ENCODE results near the gene RPL31.
A peak's percentile ranks its signal among the peaks of the same experiment; 100 is the strongest.

RPL31 gene

GRCh38 chr2:100995309-100996075 lies 6.6 kb upstream of the RPL31 start:
- DNase-seq (ENCODE audit: low spot score) = no peak

GRCh38 chr2:100997509-100998234 lies 4.4 kb upstream of the RPL31 start:
- DNase-seq (ENCODE audit: low spot score) = no peak

GRCh38 chr2:100998235-100998573 lies 3.9 kb upstream of the RPL31 start:
- no peak for DNase-seq (ENCODE audit: low spot score)

GRCh38 chr2:100999995-101000394 lies 2.1 kb upstream of the RPL31 start:
- DNase-seq (ENCODE audit: low spot score) = no peak

- DNase-seq (ENCODE audit: low spot score) = no peak
These were observed 631 bp downstream of the RPL31 start for GRCh38 chr2:101002562-101003277.

- no peak for DNase-seq (ENCODE audit: low spot score)
These were observed 1.2 kb downstream of the RPL31 start for GRCh38 chr2:101003278-101003775.

GRCh38 chr2:101004620-101005325 lies 2.7 kb downstream of the RPL31 start:
- no peak for DNase-seq (ENCODE audit: low spot score)

- no peak for DNase-seq (ENCODE audit: low spot score)
These were observed 4.1 kb downstream of the RPL31 start for GRCh38 chr2:101006065-101006715.

GRCh38 chr2:101007415-101008345 lies 5.6 kb downstream of the RPL31 start:
- no peak for DNase-seq (ENCODE audit: low spot score)

GRCh38 chr2:101011152-101011551 lies 9.1 kb downstream of the RPL31 start:
- DNase-seq (ENCODE audit: low spot score) = no peak

GRCh38 chr2:101012054-101012705 lies 10.1 kb downstream of the RPL31 start:
- DNase-seq (ENCODE audit: low spot score) = no peak

- peak; percentile 59 for DNase-seq (ENCODE audit: low spot score)
These were observed 10.7 kb downstream of the RPL31 start for GRCh38 chr2:101012706-101013181.

- no peak for DNase-seq (ENCODE audit: low spot score)
These were observed 12.3 kb downstream of the RPL31 start for GRCh38 chr2:101014264-101014857.

GRCh38 chr2:101017371-101017770 lies 15.3 kb downstream of the RPL31 start:
- DNase-seq (ENCODE audit: low spot score) = no peak

GRCh38 chr2:101018934-101019333 lies 16.8 kb downstream of the RPL31 start:
- DNase-seq (ENCODE audit: low spot score) = no peak

GRCh38 chr2:101022221-101022620 lies 20.1 kb downstream of the RPL31 start:
- no peak for DNase-seq (ENCODE audit: low spot score)

- DNase-seq (ENCODE audit: low spot score) = no peak
These were observed 21.4 kb downstream of the RPL31 start for GRCh38 chr2:101023327-101024107.

GRCh38 chr2:101025561-101025960 lies 23.5 kb downstream of the RPL31 start:
- DNase-seq (ENCODE audit: low spot score) = no peak
